ENCODE measurements around the gene TRAF4. TPM values are rescaled to one million over a fixed set of nuclear protein-coding genes. Genes with fewer than 3 reads are reported as not detected.

TRAF4 gene
- total RNA-seq: 100 to 1,000 TPM in 2 of 3 donors, 10 to 100 TPM in 1; 66.0 to 166 (median 126) TPM
- long read RNA-seq, donor 1, transcript TRAF4-201 (7 exons, 2,923 nt): major isoform, 13 of 21 reads
- long read RNA-seq, donor 1, partial matches to known transcripts: 5 of 21 reads
- long read RNA-seq, donor 1, other reads (novel, unspliced or antisense): 3 of 21 reads
- long read RNA-seq, donor 2, transcript TRAF4-201 (7 exons, 2,923 nt): major isoform, 13 of 15 reads
- long read RNA-seq, donor 2, partial matches to known transcripts: 0 of 15 reads
- long read RNA-seq, donor 2, other reads (novel, unspliced or antisense): 2 of 15 reads

DNA sequence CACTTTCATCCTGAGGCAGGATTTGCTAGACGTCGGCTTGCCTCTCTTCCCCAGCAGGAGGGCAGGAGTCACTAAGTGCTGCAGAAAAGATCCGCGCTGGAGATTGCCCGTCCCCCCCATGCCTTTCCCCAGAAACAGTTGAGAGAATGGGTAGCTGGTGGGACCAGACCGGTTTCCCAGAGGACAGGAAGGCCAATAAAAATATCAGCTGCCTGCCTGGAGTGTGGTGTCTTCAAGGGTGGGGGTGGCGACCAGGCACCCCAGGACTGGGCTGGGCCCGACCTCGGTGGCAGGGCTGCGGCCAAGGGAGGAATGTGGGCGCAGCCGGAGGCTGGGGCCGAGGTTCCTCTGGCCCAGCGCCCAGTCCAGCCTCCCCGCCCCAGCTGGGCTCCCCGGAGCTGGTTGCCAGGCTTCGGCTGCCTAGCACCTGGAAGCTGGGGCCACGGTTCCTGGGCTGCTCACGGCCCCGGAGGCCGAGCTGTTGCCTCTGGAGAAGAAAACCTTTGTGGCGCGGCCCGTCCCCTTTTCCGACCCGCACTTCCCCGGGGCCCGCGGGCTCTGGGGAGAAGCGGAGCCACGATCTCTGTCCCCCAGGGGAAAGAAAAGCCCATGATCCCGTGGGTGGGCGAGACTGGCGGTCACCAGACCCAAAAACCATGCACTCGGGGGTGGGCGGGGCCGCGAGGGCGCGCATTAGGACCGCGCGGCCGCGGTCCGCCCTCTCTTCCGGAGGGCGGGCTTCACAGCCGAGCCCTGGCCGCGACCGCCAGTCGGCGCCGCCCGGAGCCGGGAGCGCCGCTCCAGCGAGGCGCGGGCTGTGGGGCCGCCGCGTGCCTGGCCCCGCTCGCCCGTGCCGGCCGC, at the start of gene TRAF4:
Gene TRAF4, plus strand, starts transcription at position 769 of the 861 bp plus-strand sequence. CDS start 102 bp downstream, outside the sequence.
- DNase-seq (peak; percentile 88 to 92 (median 90)), ATAC-seq (peak; percentile 68)
- Histone ChIP-seq H3K4me1 (ENCODE audit: low read depth) (peaks cover 42% of the 10 kb centered on the region), H3K36me3 (ENCODE audit: low read depth) (no peaks in the 10 kb centered on the region), H3K9me3 (no peaks in the 10 kb centered on the region), H3K4me3 (peak within 1 kb of the TSS; percentile 75)
- intact Hi-C loops (cut with DNase I, micrococcal nuclease): no loop called here
- no peak for TF ChIP-seq CTCF (IDR thresholded peaks at IDR 0.05)

DNA sequence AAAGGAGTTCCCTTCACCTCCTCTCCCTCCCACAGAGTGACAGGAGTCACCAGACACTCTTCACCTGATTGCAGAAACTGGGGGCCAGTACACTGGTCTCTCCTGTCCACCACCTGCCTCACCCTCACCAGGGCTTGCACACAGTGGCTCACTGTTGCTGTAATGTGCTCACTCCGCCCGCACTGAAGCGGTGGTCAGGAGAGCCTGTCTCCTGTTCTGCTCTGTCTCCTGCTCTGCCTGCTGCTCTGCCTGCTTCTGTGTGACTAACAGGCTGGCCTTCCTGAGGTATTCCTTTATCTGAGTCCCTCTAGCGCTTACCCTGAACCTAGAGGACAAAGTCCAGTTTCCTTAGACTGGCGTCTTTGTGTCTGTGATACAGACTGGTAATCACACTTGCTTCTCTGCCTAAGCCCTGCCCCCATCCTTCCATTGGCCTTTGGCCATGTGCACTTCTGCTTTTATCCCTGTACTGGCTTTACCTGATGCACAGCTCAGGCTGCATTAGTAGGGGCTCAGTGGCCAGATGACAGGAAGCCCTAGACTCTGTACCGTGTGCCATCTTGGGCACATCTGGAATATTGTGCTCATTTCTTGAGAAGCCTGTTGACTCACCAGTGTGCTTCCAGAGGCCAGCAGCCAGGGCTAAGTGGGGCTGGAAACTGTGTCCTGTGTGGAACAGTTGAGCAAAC, 45.4 kb upstream of the TRAF4 start:
- H3K4me1 ChIP-seq (ENCODE audit: low read depth): peaks cover 16% of the 10 kb centered on the region
- no peaks in the 10 kb centered on the region for H3K9me3 ChIP-seq
- ATAC-seq: peak; percentile 97
- peaks cover 16% of the 10 kb centered on the region for H3K36me3 ChIP-seq (ENCODE audit: low read depth)
- intact Hi-C loops (cut with DNase I, micrococcal nuclease): no loop called here
- no peak overlapping the region for H3K4me3 ChIP-seq
- no peak for TF ChIP-seq CTCF (IDR thresholded peaks at IDR 0.05)
- peak; percentile 73 to 95 (median 89) for DNase-seq

GRCh38 chr17:28700278-28700677, 43.5 kb upstream of the TRAF4 start:
- DNase-seq: no peak
- intact Hi-C loops (cut with DNase I, micrococcal nuclease): no loop called here
- Histone ChIP-seq H3K9me3 (no peaks in the 10 kb centered on the region), H3K4me1 (ENCODE audit: low read depth) (peaks cover 16% of the 10 kb centered on the region), H3K4me3 (no peak overlapping the region), H3K36me3 (ENCODE audit: low read depth) (peaks cover 16% of the 10 kb centered on the region)
- no peak for TF ChIP-seq CTCF (IDR thresholded peaks at IDR 0.05)
- no peak for ATAC-seq

DNA sequence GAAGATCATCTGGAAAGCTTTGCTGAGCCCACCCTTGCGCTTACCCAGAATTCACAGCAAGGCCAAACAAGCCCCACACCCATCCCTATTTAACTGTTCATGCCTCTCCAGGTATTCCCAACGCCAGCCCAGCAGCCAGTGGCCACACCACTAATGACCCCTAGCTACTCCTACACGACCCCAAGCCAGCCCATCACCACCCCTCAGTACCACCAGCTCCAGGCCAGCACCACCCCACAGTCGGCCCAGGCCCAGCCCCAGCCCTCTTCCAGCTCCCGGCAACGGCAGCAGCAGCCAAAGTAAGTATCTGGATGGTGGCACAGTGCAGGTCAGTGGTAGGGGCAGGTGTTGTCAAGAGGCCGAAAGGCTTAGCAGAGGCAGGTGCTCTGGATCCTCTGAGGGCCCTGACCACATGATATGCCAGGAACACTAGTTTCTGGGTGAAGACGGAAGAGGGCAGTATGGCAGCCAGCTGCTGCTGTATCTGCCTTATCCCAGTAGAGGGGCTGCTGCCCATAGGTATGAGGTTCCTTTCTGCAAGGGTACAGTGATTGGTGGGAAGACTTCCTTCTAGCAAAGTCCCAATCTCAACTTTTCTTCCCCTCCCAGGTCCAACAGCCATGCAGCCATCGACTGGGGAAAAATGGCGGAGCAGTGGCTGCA, 42.9 kb upstream of the TRAF4 start:
- ATAC-seq (no peak), DNase-seq (no peak)
- no peak overlapping the region for H3K4me3 ChIP-seq
- intact Hi-C loops (cut with DNase I, micrococcal nuclease): no loop called here
- TF ChIP-seq CTCF (IDR thresholded peaks at IDR 0.05): no peak
- peaks cover 16% of the 10 kb centered on the region for H3K36me3 ChIP-seq (ENCODE audit: low read depth)
- peaks cover 16% of the 10 kb centered on the region for H3K4me1 ChIP-seq (ENCODE audit: low read depth)
- H3K9me3 ChIP-seq: no peaks in the 10 kb centered on the region

All from mucosa of descending colon (tissue), 3 donors.